HG02870 (cell line): Measurements from ENCODE around the gene GRPEL1.

Source experiments
- ATAC-seq: cut with Tn5 transposase; IDR thresholded peaks from one replicate; pipeline ENCODE4 v1.9.1; 2021; ENCODE audit warnings: mild to moderate bottlenecking, moderate library complexity; ENCODE audit not compliant: unreplicated experiment

The GRPEL1 gene

DNA sequence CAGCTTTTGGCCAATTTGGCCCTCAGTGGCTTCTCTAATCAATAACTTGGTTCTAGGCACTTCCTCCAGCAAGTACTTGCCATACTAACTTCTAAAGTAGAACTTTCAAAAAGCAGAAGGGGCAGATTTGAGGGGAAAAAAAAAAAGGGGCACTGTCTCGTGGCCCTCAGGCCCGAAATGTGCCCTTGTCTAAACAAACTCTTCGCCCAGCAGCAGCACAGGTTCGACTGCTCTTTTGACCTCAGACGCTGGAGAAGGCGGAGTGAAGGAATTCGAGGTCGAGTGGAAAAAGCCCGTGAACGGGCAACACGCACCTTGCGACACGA, 775 bp downstream of the GRPEL1 start:
- ATAC-seq = no peak

DNA sequence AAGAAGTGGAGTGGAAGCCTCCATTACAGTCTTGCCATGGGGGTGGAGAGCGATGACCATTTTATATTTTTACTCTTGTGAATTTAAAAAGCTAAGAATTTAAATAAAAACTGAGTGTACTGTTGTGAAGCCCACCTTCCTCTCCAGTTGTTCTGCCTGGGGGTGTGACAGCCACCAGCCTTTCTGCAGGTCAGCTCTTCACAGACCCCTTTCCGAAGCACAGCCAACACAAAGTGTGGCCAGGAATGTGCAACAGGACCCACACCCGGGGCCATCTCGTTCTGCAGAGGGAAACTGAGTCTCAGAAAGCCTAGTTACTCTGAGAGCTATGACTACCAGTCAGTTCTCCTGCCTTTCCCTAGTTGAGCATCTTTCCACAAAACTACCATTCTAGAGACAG, 1.4 kb downstream of the GRPEL1 start:
- ATAC-seq = no peak

DNA sequence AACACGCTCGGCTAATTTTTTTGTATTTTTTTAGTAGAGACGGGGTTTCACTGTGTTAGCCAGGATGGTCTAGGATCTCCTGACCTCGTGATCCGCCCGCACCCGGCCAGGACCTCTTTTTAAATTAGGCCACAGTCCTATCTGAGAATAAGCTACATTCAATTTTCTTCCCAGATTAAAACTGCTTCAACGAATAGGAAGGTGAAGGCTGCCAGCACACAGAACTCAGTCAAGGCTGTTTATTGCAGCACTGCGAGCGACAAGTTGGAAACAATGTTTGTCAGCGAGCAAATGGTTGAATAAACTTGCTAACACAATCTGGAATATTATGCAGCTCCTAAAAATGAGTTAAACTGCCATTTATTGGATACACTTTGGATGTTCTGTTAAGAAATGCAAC, 1.9 kb downstream of the GRPEL1 start:
- no peak for ATAC-seq

- ATAC-seq = no peak
Measured at GRCh38 chr4:7063362-7063761, 4.5 kb downstream of the GRPEL1 start.

GRCh38 chr4:7062816-7063215, 5.0 kb downstream of the GRPEL1 start:
- ATAC-seq = no peak

DNA sequence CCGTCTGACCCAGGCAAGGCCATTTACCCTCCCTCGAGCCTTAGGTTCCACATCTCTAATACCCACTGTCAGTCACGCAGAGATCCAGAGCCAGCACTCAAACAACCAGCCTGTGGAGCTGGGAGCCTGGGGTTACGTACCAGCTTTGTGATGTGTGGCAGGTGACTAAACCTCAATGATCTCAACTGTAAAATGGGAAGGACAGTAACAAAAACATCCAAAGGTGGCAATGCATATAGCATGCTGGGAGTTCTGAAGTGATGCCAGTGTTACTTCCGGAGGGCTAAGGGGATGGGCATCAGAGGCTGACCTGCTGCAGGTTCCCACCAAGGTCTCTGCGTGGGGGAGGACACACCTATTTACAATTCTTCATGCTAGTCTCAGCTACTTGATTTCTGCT, 6.0 kb downstream of the GRPEL1 start:
- ATAC-seq = no peak

DNA sequence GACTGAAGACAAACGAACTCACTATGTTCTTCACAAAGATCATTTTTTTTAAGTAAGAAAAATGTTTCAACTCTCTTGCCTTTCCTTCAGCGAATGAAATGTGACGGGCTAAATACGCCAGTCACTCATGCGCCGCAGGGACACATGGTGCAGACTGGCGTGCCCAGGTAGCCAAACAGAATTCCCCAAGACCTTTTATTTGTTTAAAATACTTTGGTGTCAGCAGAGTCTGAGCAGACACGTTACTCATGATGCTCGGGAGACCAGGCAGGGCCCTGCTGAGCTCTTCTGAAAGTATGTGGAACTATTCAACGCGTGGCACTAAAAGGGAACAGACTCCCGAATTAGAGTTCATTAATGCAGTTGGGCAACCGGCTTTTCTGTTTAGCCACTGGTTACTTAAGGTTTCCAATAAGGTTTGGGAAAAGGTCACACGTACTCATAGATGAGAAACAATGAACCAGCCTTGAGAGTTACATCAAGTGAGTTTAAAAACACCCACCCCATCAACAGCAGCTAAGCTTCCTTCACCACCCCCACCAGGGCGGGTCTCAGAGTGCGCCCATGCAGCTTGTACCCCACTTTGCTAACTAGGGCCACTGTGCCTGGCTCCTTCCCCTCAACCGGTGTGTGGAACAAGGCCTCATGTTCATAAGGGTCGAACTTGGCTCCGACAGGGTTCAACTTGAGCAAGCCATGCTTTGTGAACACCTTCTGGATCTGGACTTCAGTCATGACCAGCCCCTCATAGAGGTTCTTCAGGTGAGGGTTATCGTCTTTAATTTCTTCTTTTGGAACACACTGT, 7.3 kb downstream of the GRPEL1 start:
- ATAC-seq = no peak

DNA sequence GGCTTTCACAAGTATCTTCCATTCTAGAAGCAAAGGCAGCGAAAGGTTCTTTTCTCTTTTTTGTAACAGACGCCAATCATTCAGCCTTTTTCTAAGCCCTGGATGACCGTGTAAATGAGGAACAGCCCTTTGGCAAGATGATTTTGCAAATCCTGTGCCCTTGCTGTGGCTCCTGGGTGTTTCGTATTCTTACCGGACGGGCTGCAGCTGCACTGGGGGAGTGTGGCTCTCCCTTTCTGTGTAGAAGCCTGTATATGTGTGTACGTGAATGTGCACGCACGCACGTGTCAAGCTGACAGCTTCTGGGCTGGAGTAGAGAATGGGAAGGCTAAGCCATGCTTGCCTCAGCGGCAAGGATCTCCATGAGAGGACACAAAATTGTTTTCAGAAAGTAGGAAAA, 8.2 kb downstream of the GRPEL1 start:
- ATAC-seq = no peak

DNA sequence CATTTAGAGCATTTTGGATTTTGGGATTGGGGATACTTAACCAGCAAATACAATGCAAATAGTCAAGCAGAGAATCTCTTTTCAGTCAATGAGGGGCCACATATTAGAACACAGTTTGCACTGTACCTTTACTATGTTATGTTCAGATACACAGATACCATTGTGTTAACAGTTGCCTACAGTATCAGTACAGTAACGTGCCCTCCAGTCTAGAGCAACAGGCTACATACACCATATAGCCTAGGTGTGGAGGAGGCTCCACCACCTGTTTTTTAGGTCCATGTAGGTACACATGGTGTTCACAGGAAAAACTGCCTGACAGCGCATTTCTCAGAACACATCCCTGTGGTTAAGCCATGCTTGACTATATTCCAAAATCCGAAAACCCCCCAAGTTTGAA, 9.1 kb downstream of the GRPEL1 start:
- no peak for ATAC-seq

- no peak for ATAC-seq
Measured at GRCh38 chr4:7055990-7056325, 11.9 kb downstream of the GRPEL1 start.

GRCh38 chr4:7055111-7055989, 12.5 kb downstream of the GRPEL1 start:
- ATAC-seq = no peak

- ATAC-seq = no peak
Measured at GRCh38 chr4:7054106-7054880, 13.6 kb downstream of the GRPEL1 start.

DNA sequence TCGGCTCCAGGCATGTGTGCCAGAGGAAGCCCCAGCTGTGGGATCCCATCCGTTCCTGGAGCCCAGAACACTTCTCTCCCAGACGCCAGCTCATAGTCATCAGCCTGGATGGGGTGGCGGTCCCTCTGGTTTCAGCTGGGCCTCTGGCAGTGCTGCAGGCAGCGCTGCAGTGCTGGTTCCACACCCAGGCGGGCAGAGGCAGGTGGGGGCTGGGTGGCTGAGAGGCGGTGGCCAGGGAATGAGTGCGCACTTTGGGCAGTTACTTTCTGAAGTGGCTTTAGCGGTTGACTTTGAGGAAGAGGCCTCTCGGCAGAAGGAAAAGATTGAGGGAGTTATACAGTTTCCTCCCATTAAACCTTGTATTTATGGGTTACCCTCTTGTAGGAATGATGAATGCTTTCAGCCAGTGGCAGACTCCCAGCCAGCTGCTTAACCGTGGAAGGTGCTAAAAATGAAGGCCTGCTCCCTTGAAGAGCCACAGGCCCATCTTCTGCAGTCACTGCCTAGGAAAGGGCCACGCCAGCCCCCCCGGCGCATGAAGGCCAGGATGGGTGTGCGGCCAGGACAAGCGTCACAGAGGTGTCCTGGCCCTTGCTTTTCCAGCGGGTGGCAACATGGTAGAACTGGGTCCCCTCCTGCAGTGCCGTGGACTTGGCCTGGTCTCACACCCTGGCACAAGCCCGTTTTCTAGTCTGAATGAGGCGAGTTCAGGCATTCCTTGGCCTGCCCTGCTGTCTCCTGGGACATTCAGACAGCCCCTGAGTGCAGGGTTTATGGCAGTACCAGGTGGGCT, 14.7 kb downstream of the GRPEL1 start:
- ATAC-seq = no peak

DNA sequence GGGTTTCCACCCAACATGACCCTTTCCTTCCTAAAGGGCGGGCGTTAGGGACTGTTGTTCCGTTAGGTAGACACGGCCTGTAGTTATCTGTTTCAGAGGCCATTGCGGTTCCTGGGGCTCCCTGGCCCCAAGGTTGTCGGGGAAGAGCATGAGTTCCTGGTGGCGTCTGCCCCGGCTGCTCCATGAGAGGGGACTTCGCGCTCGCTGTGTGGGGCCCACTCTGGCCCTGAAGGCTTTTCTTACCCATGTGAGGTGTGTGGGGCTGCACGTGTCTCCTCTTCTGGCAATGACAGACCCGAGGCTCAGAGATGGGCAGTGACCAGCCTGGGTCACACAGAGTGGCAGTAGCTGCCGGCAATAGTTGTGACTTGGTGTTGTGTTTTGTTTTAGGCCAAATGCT, 15.6 kb downstream of the GRPEL1 start:
- ATAC-seq = no peak

GRCh38 chr4:7051905-7052304, 16.0 kb downstream of the GRPEL1 start:
- no peak for ATAC-seq

DNA sequence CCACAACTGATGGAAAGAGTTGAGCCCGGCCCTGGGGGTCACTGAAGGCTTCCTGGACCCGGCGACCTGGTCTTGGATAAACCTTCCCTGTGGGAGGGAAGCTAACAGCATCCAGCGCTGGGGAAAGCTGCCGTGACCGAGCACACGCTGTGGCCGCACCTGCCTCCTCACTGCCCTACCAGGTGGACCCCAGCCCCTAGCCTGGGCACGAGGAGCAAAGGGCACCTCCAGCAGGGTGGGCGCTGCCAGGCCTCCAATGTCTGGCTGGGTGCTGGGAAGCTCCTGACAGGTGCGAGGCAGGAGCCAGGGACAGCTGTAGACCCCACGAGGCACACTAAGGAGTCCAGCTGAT, 16.7 kb downstream of the GRPEL1 start:
- no peak for ATAC-seq

GRCh38 chr4:7050481-7051143, 17.3 kb downstream of the GRPEL1 start:
- no peak for ATAC-seq

GRCh38 chr4:7049739-7050138, 18.1 kb downstream of the GRPEL1 start:
- no peak for ATAC-seq

DNA sequence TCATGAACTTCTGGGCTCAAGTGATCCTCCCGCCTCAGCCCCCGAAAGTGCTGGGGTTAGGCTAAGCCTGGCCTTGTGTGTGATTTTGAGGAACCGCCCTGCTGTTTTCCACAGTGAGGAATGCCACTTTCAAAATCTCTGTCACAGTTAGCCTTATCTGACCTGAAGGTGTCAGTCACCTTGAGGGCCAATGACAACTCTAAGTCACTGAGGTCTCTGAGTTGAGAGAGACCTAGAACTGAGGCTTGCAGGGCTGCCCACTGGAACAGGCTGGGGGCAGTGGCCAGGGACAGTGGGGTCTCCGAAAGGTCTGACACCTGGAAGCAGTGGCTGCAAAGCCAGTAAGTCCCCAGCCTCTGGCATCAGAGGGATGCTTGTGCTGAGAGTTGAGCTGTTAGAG, 18.6 kb downstream of the GRPEL1 start:
- ATAC-seq = no peak

DNA sequence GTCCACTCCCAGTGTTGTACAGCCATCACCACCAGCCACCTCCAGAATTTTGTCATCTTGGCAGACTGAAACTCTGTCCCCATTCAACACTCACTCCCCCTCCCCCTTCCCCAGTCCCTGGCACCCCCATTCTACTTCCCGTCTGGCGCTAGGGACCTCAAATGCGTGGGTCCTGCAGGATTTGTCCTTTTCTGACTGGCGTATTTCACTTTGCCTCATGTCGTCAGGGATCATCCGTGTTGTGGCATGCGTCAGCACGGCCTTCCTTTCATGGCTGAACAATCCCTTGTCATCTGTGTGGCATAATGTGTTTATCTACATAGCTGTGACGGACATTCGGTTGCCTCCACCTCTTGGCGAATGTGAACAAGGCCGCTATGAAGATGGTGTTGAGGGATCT, 19.2 kb downstream of the GRPEL1 start:
- ATAC-seq = no peak
